HCT116 (cell line): ENCODE measurements around the gene PAX7. TPM values are rescaled to one million over a fixed set of nuclear protein-coding genes. Genes with fewer than 3 reads are reported as not detected.

Experiments
- ATAC-seq: fragments of 200-7000 bp; cut with Tn5 transposase; 2 replicates; pipeline ENCODE4 v1.9.1; 2020; ENCODE audit warnings: mild to moderate bottlenecking, moderate library complexity
- BruUV-seq: library from RNA; stranded (reverse); fragments of 400-500 nt; replicated peaks from 2 replicates; lab custom pipeline; 2021; lab: Mats Ljungman, UMichigan
- CTCF ChIA-PET: fragments of 300-600 bp; sonication (Branson Sonifier 250); formaldehyde crosslinking; loops from one replicate; lab custom pipeline; 2021; ENCODE audit warnings: antibody characterized with exemption; lab: Charles Lee
- POLR2A ChIA-PET: fragments of 300-600, 350-600 bp; sonication (Branson Sonifier 250); formaldehyde crosslinking; loops from one replicate; lab custom pipeline; 2021; ENCODE audit warnings: antibody characterized with exemption; lab: Charles Lee
- RAD21 ChIA-PET, 2 experiments: fragments of 300-600 bp; sonication (Branson Sonifier 250); formaldehyde crosslinking; loops; one replicate each; lab custom pipeline; 2023; ENCODE audit warnings: low total read pairs in 2 of 2; ENCODE audit not compliant: uncharacterized antibody in 2 of 2, unreplicated experiment in 2 of 2, low non-redundant PET in 1 of 2; lab: Charles Lee
- DNase-seq: peaks from one replicate; pipeline ENCODE4 v3.0.0-alpha.2; 2010; ENCODE audit warnings: low read depth, low spot score
- H2AFZ ChIP-seq: fragments of 200-600 bp; shearing (Covaris generic), sonication (generic); 2 replicates; pipeline ENCODE4 v1.6.1; 2017; ENCODE audit warnings: low read depth, mixed run types, mixed read lengths, antibody characterized with exemption, low read length; ENCODE audit not compliant: poor library complexity, severe bottlenecking
- H3K27ac ChIP-seq: 2 replicates; pipeline ENCODE4 v1.5.1; 2012; ENCODE audit warnings: low read depth, low read length
- H3K27me3 ChIP-seq: fragments of 200-600 bp; sonication (generic); 2 replicates; pipeline ENCODE4 v1.6.1; 2016; ENCODE audit warnings: mixed run types, low read length, mixed read lengths; ENCODE audit not compliant: insufficient read depth
- H3K36me3 ChIP-seq, 2 experiments: fragments of 200-500 bp in 1 of 2; fragments of 200-600 bp in 1 of 2; sonication (Bioruptor generic) in 1 of 2; sonication (generic) in 1 of 2; 2 replicates each; pipeline versions ENCODE4 v1.5.1 to v1.6.1; 2014 to 2016; ENCODE audit warnings: low read length in 2 of 2, inconsistent platforms in 1 of 2, mixed read lengths in 1 of 2, mixed run types in 1 of 2; ENCODE audit not compliant: insufficient read depth in 2 of 2, control insufficient read depth in 1 of 2
- H3K4me1 ChIP-seq, 2 experiments: fragments of 200-600 bp in 1 of 2; sonication (generic) in 1 of 2; 2 replicates each; pipeline versions ENCODE4 v1.5.1 to v1.6.1; 2012 to 2017; ENCODE audit warnings: low read length in 2 of 2, inconsistent platforms in 1 of 2, mild to moderate bottlenecking in 1 of 2, mixed read lengths in 1 of 2, mixed run types in 1 of 2, moderate library complexity in 1 of 2; ENCODE audit not compliant: insufficient read depth in 2 of 2, control insufficient read depth in 1 of 2
- H3K4me2 ChIP-seq: fragments of 200-600 bp; sonication (generic); 2 replicates; pipeline ENCODE4 v1.6.1; 2017; ENCODE audit warnings: mixed run types, low read length, mixed read lengths
- H3K4me3 ChIP-seq, 2 experiments: fragments of 200-600 bp in 1 of 2; sonication (generic) in 1 of 2; replicated peaks in 1 of 2; 2 replicates each; pipeline ENCODE4 v1.5.1; 2011 to 2016; ENCODE audit warnings: low read length in 2 of 2, control low read depth in 1 of 2, low read depth in 1 of 2, mild to moderate bottlenecking in 1 of 2, mixed read lengths in 1 of 2, mixed run types in 1 of 2
- H3K79me2 ChIP-seq: fragments of 200-600 bp; sonication (generic); 2 replicates; pipeline ENCODE4 v1.6.1; 2017; ENCODE audit warnings: mild to moderate bottlenecking, mixed run types, low read length, moderate library complexity, mixed read lengths; ENCODE audit not compliant: insufficient read depth
- H3K9ac ChIP-seq: fragments of 200-600 bp; sonication (generic); 2 replicates; pipeline ENCODE4 v1.6.1; 2016; ENCODE audit warnings: low read length, mixed read lengths
- H3K9me2 ChIP-seq: fragments of 200-600 bp; sonication (generic), shearing (Covaris generic); 2 replicates; pipeline ENCODE4 v1.6.1; 2017; ENCODE audit warnings: mixed run types, mild to moderate bottlenecking, moderate library complexity; ENCODE audit not compliant: insufficient read depth
- H3K9me3 ChIP-seq, 2 experiments: fragments of 200-500 bp in 1 of 2; fragments of 200-600 bp in 1 of 2; sonication (Bioruptor generic) in 1 of 2; sonication (generic) in 1 of 2; 2 replicates each; pipeline ENCODE4 v1.6.1; 2014 to 2017; ENCODE audit warnings: low read length in 2 of 2, mixed read lengths in 2 of 2, inconsistent platforms in 1 of 2, low read depth in 1 of 2, mild to moderate bottlenecking in 1 of 2, mixed run types in 1 of 2, moderate library complexity in 1 of 2; ENCODE audit not compliant: control insufficient read depth in 1 of 2, insufficient read depth in 1 of 2
- H4K20me1 ChIP-seq: fragments of 200-600 bp; sonication (generic), shearing (Covaris generic); 2 replicates; pipeline ENCODE4 v1.6.1; 2017; ENCODE audit warnings: mixed run types, mild to moderate bottlenecking, moderate library complexity; ENCODE audit not compliant: insufficient read depth
- ATF3 ChIP-seq: IDR thresholded peaks from 2 replicates; pipeline ENCODE4 v1.6.1; 2012
- CEBPB ChIP-seq: IDR thresholded peaks from 2 replicates; pipeline ENCODE4 v1.6.1; 2012; ENCODE audit warnings: low read depth
- CTCF ChIP-seq, 3 experiments: fragments of 200-600 bp in 1 of 3; sonication (generic) in 1 of 3; IDR thresholded peaks in 2 of 3; conservative IDR thresholded peaks in 1 of 3; 2 replicates each; pipeline ENCODE4 v1.5.1; 2012 to 2017; ENCODE audit warnings: low read depth in 2 of 3, low read length in 2 of 3, antibody characterized with exemption in 1 of 3, borderline replicate concordance in 1 of 3, control low read depth in 1 of 3, mild to moderate bottlenecking in 1 of 3, mixed read lengths in 1 of 3, mixed run types in 1 of 3, moderate library complexity in 1 of 3; ENCODE audit not compliant: insufficient read depth in 1 of 3
- ELF1 ChIP-seq: IDR thresholded peaks from 2 replicates; pipeline ENCODE4 v1.6.1; 2012; ENCODE audit warnings: low read depth, borderline replicate concordance
- FOSL1 ChIP-seq: IDR thresholded peaks from 2 replicates; pipeline ENCODE4 v1.6.1; 2012; ENCODE audit warnings: low read depth
- POLR2AphosphoS5 ChIP-seq: IDR thresholded peaks from 2 replicates; pipeline ENCODE4 v1.6.1; 2011; ENCODE audit warnings: mild to moderate bottlenecking, low read depth, low read length, moderate library complexity
- RAD21 ChIP-seq: IDR thresholded peaks from 2 replicates; pipeline ENCODE4 v1.6.1; 2012; ENCODE audit warnings: low read depth, mild to moderate bottlenecking
- REST ChIP-seq: IDR thresholded peaks from 2 replicates; pipeline ENCODE4 v1.6.1; 2012; ENCODE audit warnings: low read depth
- SRF ChIP-seq: IDR thresholded peaks from 2 replicates; pipeline ENCODE4 v1.6.1; 2012; ENCODE audit warnings: low read depth
- ZFX ChIP-seq: fragments of 450-650 bp; IDR thresholded peaks from 2 replicates; pipeline ENCODE4 v1.6.1; 2017
- ZNF274 ChIP-seq: fragments of 200-500 bp; sonication (Bioruptor generic); IDR thresholded peaks from 2 replicates; pipeline ENCODE4 v1.6.1; 2014; ENCODE audit warnings: mild to moderate bottlenecking, low read depth, low read length, inconsistent platforms
- intact Hi-C: fragments of 100-400 bp; cut with micrococcal nuclease; formaldehyde crosslinking; loops from 2 replicates; pipeline ENCODE4 v1.10.0; 2022
- total RNA-seq: library from RNA; stranded (reverse); gene quantifications from one replicate; pipeline ENCODE4 v1.2.1, GENCODE V29; 2021; ENCODE audit not compliant: unreplicated experiment

PAX7 gene
- total RNA-seq, 1 experiment from 2014 or later = not detected

- DNase-seq = no peak
- H3K79me2 ChIP-seq = no peaks in the 10 kb centered on the region
- no peak overlapping the region for H3K4me3 ChIP-seq
- H3K4me1 ChIP-seq = no peaks in the 10 kb centered on the region
- no peak overlapping the region for H3K27ac ChIP-seq
- no peak overlapping the region for H2AFZ ChIP-seq
- no peaks in the 10 kb centered on the region for H3K36me3 ChIP-seq
- CTCF ChIA-PET = no interaction called here
- no peaks in the 10 kb centered on the region for H4K20me1 ChIP-seq
- BruUV-seq = no TSS peak
- H3K9me2 ChIP-seq = no peaks in the 10 kb centered on the region
- RAD21 ChIA-PET = no interaction called here
- no peak for ATAC-seq
- no peak overlapping the region for H3K9ac ChIP-seq
- peaks cover 12% of the 10 kb centered on the region; the same call in 1 of the 2 replicates for H3K27me3 ChIP-seq
- POLR2A ChIA-PET = no interaction called here
- TF ChIP-seq ATF3 = no peak
- no peak for TF ChIP-seq POLR2AphosphoS5
- TF ChIP-seq ZNF274 = no peak
- no peak for TF ChIP-seq SRF
- no peak for TF ChIP-seq CEBPB
- no peak for TF ChIP-seq ELF1
- H3K4me2 ChIP-seq = no peak overlapping the region
- intact Hi-C loops = no loop called here
- no peaks in the 10 kb centered on the region for H3K9me3 ChIP-seq
Observed at GRCh38 chr1:18734461-18735223, 104.0 kb downstream of the PAX7 start.

- H3K9me3 ChIP-seq = no peaks in the 10 kb centered on the region
- RAD21 ChIA-PET = no interaction called here
- no peak overlapping the region for H3K27ac ChIP-seq
- CTCF ChIA-PET = no interaction called here
- ATAC-seq (no peak), DNase-seq (no peak)
- no peak overlapping the region for H3K9ac ChIP-seq
- H3K4me1 ChIP-seq = no peaks in the 10 kb centered on the region
- H4K20me1 ChIP-seq = no peaks in the 10 kb centered on the region
- H3K4me2 ChIP-seq = no peak overlapping the region
- BruUV-seq = no TSS peak
- no peaks in the 10 kb centered on the region for H3K36me3 ChIP-seq
- TF ChIP-seq REST (no peak), ZFX (no peak), RAD21 (no peak), FOSL1 (no peak), CTCF (IDR thresholded peaks at IDR 0.05 in 2 of 3, conservative IDR thresholded peaks at IDR 0.05 in 1 of 3; ENCODE audit: borderline replicate concordance in 1 of 3, insufficient read depth in 1 of 3, low read depth in 2 of 3, low read length in 2 of 3) (no peak)
- H2AFZ ChIP-seq = no peak overlapping the region
- H3K79me2 ChIP-seq = no peaks in the 10 kb centered on the region
- POLR2A ChIA-PET = no interaction called here
- H3K4me3 ChIP-seq = no peak overlapping the region
- H3K27me3 ChIP-seq = peaks cover 11% of the 10 kb centered on the region; the same call in 1 of the 2 replicates
- no peaks in the 10 kb centered on the region for H3K9me2 ChIP-seq
- intact Hi-C loops = no loop called here
Observed at GRCh38 chr1:18735224-18735997, 104.8 kb downstream of the PAX7 start.
